SK-N-SH (cell line): ENCODE measurements around the gene FTL. TPM values are rescaled to one million over a fixed set of nuclear protein-coding genes. Genes with fewer than 3 reads are reported as not detected.
"Not testable (repeated sequence)": the region's sequence is repeated elsewhere in the genome, so short reads cannot be mapped to it uniquely, and the experiment has no call there.

ENCODE experiments used
- CTCF ChIA-PET: fragments of 300-600, 350-600 bp; formaldehyde crosslinking; extraction: SDS; loops from one replicate; lab custom pipeline; 2021; lab: Yijun Ruan, JAX
- POLR2A ChIA-PET: fragments of 350-600 bp; sonication (Branson Sonifier 250); formaldehyde crosslinking; extraction: SDS; loops from one replicate; lab custom pipeline; 2020; ENCODE audit warnings: antibody characterized with exemption, inconsistent platforms; lab: Yijun Ruan, JAX
- DNase-seq: peaks from one replicate; pipeline ENCODE4 v3.0.0; 2012
- H2AFZ ChIP-seq: fragments of 200-600 bp; sonication (generic); 2 replicates; pipeline ENCODE4 v1.8.1; 2016; ENCODE audit warnings: antibody characterized with exemption, mild to moderate bottlenecking, low read depth
- H3F3A ChIP-seq: fragments of 200-600 bp; sonication (generic); replicated peaks from 2 replicates; pipeline ENCODE3; 2016; ENCODE audit warnings: antibody characterized with exemption, mild to moderate bottlenecking; ENCODE audit not compliant: insufficient read depth
- H3K27ac ChIP-seq, 2 experiments: fragments of 200-500 bp in 1 of 2; fragments of 200-600 bp in 1 of 2; sonication (Bioruptor generic) in 1 of 2; sonication (generic), shearing (Covaris generic) in 1 of 2; 2 replicates each; pipeline versions ENCODE4 v1.5.1 to v1.6.1; 2014 to 2016; ENCODE audit warnings: low read depth in 2 of 2, inconsistent platforms in 1 of 2, low read length in 1 of 2, mild to moderate bottlenecking in 1 of 2, mixed read lengths in 1 of 2
- H3K27me3 ChIP-seq: fragments of 200-600 bp; sonication (generic), shearing (Covaris generic); 2 replicates; pipeline ENCODE4 v1.6.1; 2016; ENCODE audit warnings: mixed run types; ENCODE audit not compliant: insufficient read depth
- H3K36me3 ChIP-seq, 2 experiments: fragments of 200-500 bp in 1 of 2; fragments of 200-600 bp in 1 of 2; sonication (Bioruptor generic) in 1 of 2; sonication (generic) in 1 of 2; replicated peaks in 1 of 2; 2 replicates each; pipeline versions ENCODE3 to v1.5.1; 2014 to 2016; ENCODE audit warnings: low read length in 1 of 2, mild to moderate bottlenecking in 1 of 2; ENCODE audit not compliant: insufficient read depth in 2 of 2, control insufficient read depth in 1 of 2
- H3K4me1 ChIP-seq, 2 experiments: fragments of 200-500 bp in 1 of 2; fragments of 200-600 bp in 1 of 2; sonication (Bioruptor generic) in 1 of 2; sonication (generic), shearing (Covaris generic) in 1 of 2; 2 replicates each; pipeline versions ENCODE4 v1.5.1 to v1.6.1; 2014 to 2016; ENCODE audit warnings: low read depth in 1 of 2, low read length in 1 of 2, mixed run types in 1 of 2; ENCODE audit not compliant: insufficient read depth in 2 of 2, control insufficient read depth in 1 of 2
- H3K4me2 ChIP-seq: fragments of 200-600 bp; sonication (generic), shearing (Covaris generic); 2 replicates; pipeline ENCODE4 v1.6.1; 2017; ENCODE audit warnings: mixed run types
- H3K4me3 ChIP-seq, 2 experiments: fragments of 200-500 bp in 1 of 2; fragments of 200-600 bp in 1 of 2; sonication (Bioruptor generic) in 1 of 2; sonication (generic), shearing (Covaris generic) in 1 of 2; 2 replicates each; pipeline versions ENCODE4 v1.5.1 to v1.8.1; 2014 to 2016; ENCODE audit warnings: low read depth in 2 of 2, inconsistent platforms in 1 of 2, low read length in 1 of 2, mild to moderate bottlenecking in 1 of 2, mixed read lengths in 1 of 2, moderate library complexity in 1 of 2
- H3K79me2 ChIP-seq: fragments of 200-600 bp; sonication (generic); 2 replicates; pipeline ENCODE4 v1.8.1; 2017; ENCODE audit warnings: mild to moderate bottlenecking; ENCODE audit not compliant: insufficient read depth
- H3K9ac ChIP-seq: fragments of 200-600 bp; sonication (generic); 2 replicates; pipeline ENCODE4 v1.6.1; 2017; ENCODE audit warnings: mixed run types
- H3K9me2 ChIP-seq: fragments of 200-600 bp; sonication (generic); 2 replicates; pipeline ENCODE4 v1.6.1; 2017; ENCODE audit warnings: mixed run types
- H3K9me3 ChIP-seq: fragments of 200-600 bp; sonication (generic); 2 replicates; pipeline ENCODE4 v1.6.1; 2017; ENCODE audit warnings: mixed run types, mild to moderate bottlenecking, moderate library complexity
- H4K20me1 ChIP-seq: fragments of 200-600 bp; sonication (generic); 2 replicates; pipeline ENCODE4 v1.6.1; 2017; ENCODE audit warnings: mild to moderate bottlenecking, mixed run types; ENCODE audit not compliant: insufficient read depth
- CHD2 ChIP-seq: fragments of 150-350 bp; IDR thresholded peaks from 2 replicates; pipeline ENCODE4 v1.6.1; 2018; ENCODE audit warnings: low read length; ENCODE audit not compliant: partially characterized antibody
- EP300 ChIP-seq, 2 experiments: IDR thresholded peaks; 2 replicates each; pipeline versions ENCODE4 v1.4.0 to v1.6.1; 2012; ENCODE audit warnings: borderline replicate concordance in 1 of 2, low read depth in 1 of 2, low read length in 1 of 2
- EZH2phosphoT487 ChIP-seq: fragments of 200-600 bp; sonication (generic); IDR thresholded peaks from 2 replicates; pipeline ENCODE4 v1.6.1; 2017; ENCODE audit warnings: low read depth, mixed run types, mild to moderate bottlenecking, antibody characterized with exemption, moderate library complexity, borderline replicate concordance
- GABPA ChIP-seq: IDR thresholded peaks from 2 replicates; pipeline ENCODE4 v1.4.0; 2012; ENCODE audit warnings: low read depth, mild to moderate bottlenecking
- GATA2 ChIP-seq: sonication (generic); formaldehyde crosslinking; IDR thresholded peaks from 2 replicates; pipeline ENCODE4 v1.5.0; 2020; ENCODE audit warnings: mild to moderate bottlenecking, missing genetic modification reagents
- MAX ChIP-seq: IDR thresholded peaks from 2 replicates; pipeline ENCODE4 v1.4.0; 2012; ENCODE audit warnings: low read depth
- NFIC ChIP-seq: IDR thresholded peaks from 2 replicates; pipeline ENCODE4 v1.4.0; 2012; ENCODE audit warnings: borderline replicate concordance
- PBX3 ChIP-seq: IDR thresholded peaks from 2 replicates; pipeline ENCODE4; 2012
- POLR2AphosphoS5 ChIP-seq: IDR thresholded peaks from 2 replicates; pipeline ENCODE4 v1.6.1; 2012; ENCODE audit warnings: low read depth, low read length
- RAD21 ChIP-seq: IDR thresholded peaks from 2 replicates; pipeline ENCODE4 v1.6.1; 2012; ENCODE audit warnings: mild to moderate bottlenecking, low read length
- RCOR1 ChIP-seq: fragments of 150-350 bp; IDR thresholded peaks from 2 replicates; pipeline ENCODE4 v1.6.1; 2017; ENCODE audit warnings: antibody characterized with exemption, low read length
- REST ChIP-seq: IDR thresholded peaks from 2 replicates; pipeline ENCODE4 v1.6.1; 2012; ENCODE audit warnings: mild to moderate bottlenecking, low read depth, low read length, moderate library complexity
- SIN3A ChIP-seq: IDR thresholded peaks from 2 replicates; pipeline ENCODE4 v1.6.1; 2012; ENCODE audit warnings: low read depth, mild to moderate bottlenecking, low read length, moderate library complexity, borderline replicate concordance
- SMC3 ChIP-seq: IDR thresholded peaks from 2 replicates; pipeline ENCODE4 v1.6.1; 2012; ENCODE audit warnings: low read depth, low read length, improper control_type of control experiment
- TEAD4 ChIP-seq: IDR thresholded peaks from 2 replicates; pipeline ENCODE4 v1.4.0; 2012; ENCODE audit warnings: mild to moderate bottlenecking, borderline replicate concordance; ENCODE audit not compliant: insufficient read depth
- YY1 ChIP-seq: IDR thresholded peaks from 2 replicates; pipeline ENCODE4 v1.4.0; 2012; ENCODE audit warnings: low read depth, mild to moderate bottlenecking
- WGBS: methylation state at CpG from one replicate; pipeline ENCODE4 v1.1.6; 2017; ENCODE audit warnings: low lambda C conversion rate; 5-methylcytosine and 5-hydroxymethylcytosine counted together
- polyA plus RNA-seq, 3 experiments: library from polyadenylated mRNA; depleted of rRNA; stranded (reverse); fragments of >200 nt; gene quantifications; 2 replicates each; pipeline ENCODE4 v1.2.3, GENCODE V29; 2012

FTL gene
- polyA plus RNA-seq, 1 of the 3 experiments (the other 2 are of a cell fraction) = 875 TPM

- TF ChIP-seq YY1 = no peak
- no peak for TF ChIP-seq POLR2AphosphoS5
- TF ChIP-seq TEAD4 = no peak
- TF ChIP-seq SIN3A = no peak
- TF ChIP-seq MAX = peak; percentile 49; the same call in 1 of the 2 replicates
Observed at GRCh38 chr19:48926909-48927308, 38.2 kb upstream of the FTL start (continued).

- H3K4me3 ChIP-seq, H3K27me3 ChIP-seq, H3K9me2 ChIP-seq, DNase-seq, H2AFZ ChIP-seq, H3K9me3 ChIP-seq, H4K20me1 ChIP-seq, POLR2A ChIA-PET, H3K4me1 ChIP-seq, H3K9ac ChIP-seq, H3K36me3 ChIP-seq, CTCF ChIA-PET, H3K79me2 ChIP-seq, H3K4me2 ChIP-seq: not testable (repeated sequence)
- 83% methylated on average over 17 of the region's 17 CpGs for WGBS
- Histone ChIP-seq H3F3A (peaks cover 15% of the 10 kb centered on the region), H3K27ac (peak overlapping the region in 1 of 2 experiments; percentile 71; a peak in 1 of 4 replicates)
Observed at GRCh38 chr19:48927692-48928091, 37.4 kb upstream of the FTL start.

GRCh38 chr19:48928164-48929025, 36.7 kb upstream of the FTL start:
- Histone ChIP-seq H3F3A (peaks cover 18% of the 10 kb centered on the region), H3K9me2 (no peaks in the 10 kb centered on the region), H3K4me1 (peaks cover 5 to 7% of the 10 kb centered on the region in 2 experiments; a peak in 1 of 4 replicates), H3K9ac (no peak overlapping the region), H2AFZ (no peak overlapping the region), H4K20me1 (no peaks in the 10 kb centered on the region), H3K79me2 (no peaks in the 10 kb centered on the region), H3K9me3 (no peaks in the 10 kb centered on the region), H3K27me3 (no peaks in the 10 kb centered on the region), H3K4me2 (no peak overlapping the region), H3K4me3 (no peak overlapping the region), H3K27ac (no peak overlapping the region), H3K36me3 (no peaks in the 10 kb centered on the region)
- POLR2A ChIA-PET = no interaction called here
- DNase-seq = no peak
- 90% methylated on average over 15 of the region's 15 CpGs for WGBS
- CTCF ChIA-PET = interaction anchor here (0.9 kb wide), 1 partner anchor 92 kb away, joined by 3 read pairs; the partner anchor contains the start of gene HSD17B14
- TF ChIP-seq GABPA = no peak
- no peak for TF ChIP-seq POLR2AphosphoS5
- no peak for TF ChIP-seq RCOR1
- no peak for TF ChIP-seq NFIC
- TF ChIP-seq SMC3 = no peak
- no peak for TF ChIP-seq EP300 (IDR thresholded peaks at IDR 0.05; ENCODE audit: borderline replicate concordance in 1 of 2, low read depth in 1 of 2, low read length in 1 of 2)
- no peak for TF ChIP-seq RAD21
- no peak for TF ChIP-seq GATA2 (CRISPR knock-in tag)
- no peak for TF ChIP-seq CHD2
- TF ChIP-seq EZH2phosphoT487 = no peak
- TF ChIP-seq PBX3 = no peak
- TF ChIP-seq REST = no peak
